Stimulated activated CD8-positive, alpha-beta memory T cell treated with anti-CD3 and anti-CD28 coated beads, Interleukin-15, amount 100 ng/mL, for 4 hours (primary cell): Measurements from ENCODE around the gene AK3.
"Not testable (repeated sequence)": the region's sequence is repeated elsewhere in the genome, so short reads cannot be mapped to it uniquely, and the experiment has no call there.

Experiments
- DNase-seq, 2 donors: peaks; one replicate each; pipeline ENCODE4 v3.0.0-alpha.2; 2020; ENCODE audit warnings: low read depth in 2 of 2

AK3 gene

GRCh38 chr9:4740638-4741364 is at the start of gene AK3:
Gene AK3 (minus strand): TSS chr9:4741202. CDS start chr9:4741087, 115 bp downstream.
- DNase-seq = peak; percentile 70 to 73

- no peak for DNase-seq
Measured at GRCh38 chr9:4788703-4789102, 47.7 kb upstream of the AK3 start.

GRCh38 chr9:4787876-4788275 is 46.9 kb upstream of the AK3 start:
- DNase-seq = no peak

GRCh38 chr9:4786599-4786998 is 45.6 kb upstream of the AK3 start:
- no peak for DNase-seq

GRCh38 chr9:4784403-4784802 is 43.4 kb upstream of the AK3 start:
- no peak for DNase-seq

GRCh38 chr9:4783191-4783590 is 42.2 kb upstream of the AK3 start:
- not testable (repeated sequence) for DNase-seq

GRCh38 chr9:4781408-4781807 is 40.4 kb upstream of the AK3 start:
- DNase-seq = no peak

- no peak for DNase-seq
Measured at GRCh38 chr9:4780651-4781050, 39.6 kb upstream of the AK3 start.

GRCh38 chr9:4774958-4775357 is 34.0 kb upstream of the AK3 start:
- DNase-seq = not testable (repeated sequence)

GRCh38 chr9:4774209-4774608 is 33.2 kb upstream of the AK3 start:
- DNase-seq = no peak

- no peak for DNase-seq
Measured at GRCh38 chr9:4771788-4772187, 30.8 kb upstream of the AK3 start.

GRCh38 chr9:4769321-4770080 is 28.5 kb upstream of the AK3 start:
- no peak for DNase-seq

- no peak for DNase-seq
Measured at GRCh38 chr9:4768681-4769080, 27.7 kb upstream of the AK3 start.

- DNase-seq = no peak
Measured at GRCh38 chr9:4764033-4764432, 23.0 kb upstream of the AK3 start.

- no peak for DNase-seq
Measured at GRCh38 chr9:4762886-4763541, 22.0 kb upstream of the AK3 start.

GRCh38 chr9:4762108-4762885 is 21.3 kb upstream of the AK3 start:
- peak; percentile 42 to 67 for DNase-seq

GRCh38 chr9:4760122-4760521 is 19.1 kb upstream of the AK3 start:
- no peak for DNase-seq

GRCh38 chr9:4756420-4756819 is 15.4 kb upstream of the AK3 start:
- no peak for DNase-seq

- DNase-seq = no peak
Measured at GRCh38 chr9:4755026-4755609, 14.1 kb upstream of the AK3 start.

GRCh38 chr9:4754530-4754929 is 13.5 kb upstream of the AK3 start:
- not testable (repeated sequence) for DNase-seq

GRCh38 chr9:4750023-4750673 is 9.1 kb upstream of the AK3 start:
- DNase-seq = no peak
